Mesenteric fat pad (tissue), 1 donor: ENCODE measurements around the gene TRAPPC14. TPM values are rescaled to one million over a fixed set of nuclear protein-coding genes. Genes with fewer than 3 reads are reported as not detected.
"Not testable (repeated sequence)": the region's sequence is repeated elsewhere in the genome, so short reads cannot be mapped to it uniquely, and the experiment has no call there.

Experiments
- DNase-seq: peaks from one replicate; pipeline ENCODE4 v3.0.0-alpha.2; 2020; ENCODE audit warnings: low spot score
- long read RNA-seq: library from polyadenylated mRNA; unstranded; transcript quantifications from one replicate; pipeline ENCODE4 v2.0.0, GENCODE V29; 2020
- total RNA-seq: library from RNA; stranded (reverse); fragmentation: NEBNext Ultra II Directional; extraction: Animal tissue kit (Norgen Biotek cat#: 25700); gene quantifications from one replicate; pipeline ENCODE4 v1.2.1, GENCODE V29; 2021
- donor health status: DM: yes; HTN: yes; CAD: no.

The TRAPPC14 gene, protein sequence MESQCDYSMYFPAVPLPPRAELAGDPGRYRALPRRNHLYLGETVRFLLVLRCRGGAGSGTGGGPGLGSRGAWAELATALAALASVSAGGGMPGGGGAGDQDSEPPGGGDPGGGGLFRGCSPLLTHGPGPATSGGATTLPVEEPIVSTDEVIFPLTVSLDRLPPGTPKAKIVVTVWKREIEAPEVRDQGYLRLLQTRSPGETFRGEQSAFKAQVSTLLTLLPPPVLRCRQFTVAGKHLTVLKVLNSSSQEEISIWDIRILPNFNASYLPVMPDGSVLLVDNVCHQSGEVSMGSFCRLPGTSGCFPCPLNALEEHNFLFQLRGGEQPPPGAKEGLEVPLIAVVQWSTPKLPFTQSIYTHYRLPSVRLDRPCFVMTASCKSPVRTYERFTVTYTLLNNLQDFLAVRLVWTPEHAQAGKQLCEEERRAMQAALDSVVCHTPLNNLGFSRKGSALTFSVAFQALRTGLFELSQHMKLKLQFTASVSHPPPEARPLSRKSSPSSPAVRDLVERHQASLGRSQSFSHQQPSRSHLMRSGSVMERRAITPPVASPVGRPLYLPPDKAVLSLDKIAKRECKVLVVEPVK
- 22.5 TPM for total RNA-seq
- long read RNA-seq, partial matches to known transcripts, result 3 of 12 reads
- long read RNA-seq, other reads (novel, unspliced or antisense), result 6 of 12 reads

DNA sequence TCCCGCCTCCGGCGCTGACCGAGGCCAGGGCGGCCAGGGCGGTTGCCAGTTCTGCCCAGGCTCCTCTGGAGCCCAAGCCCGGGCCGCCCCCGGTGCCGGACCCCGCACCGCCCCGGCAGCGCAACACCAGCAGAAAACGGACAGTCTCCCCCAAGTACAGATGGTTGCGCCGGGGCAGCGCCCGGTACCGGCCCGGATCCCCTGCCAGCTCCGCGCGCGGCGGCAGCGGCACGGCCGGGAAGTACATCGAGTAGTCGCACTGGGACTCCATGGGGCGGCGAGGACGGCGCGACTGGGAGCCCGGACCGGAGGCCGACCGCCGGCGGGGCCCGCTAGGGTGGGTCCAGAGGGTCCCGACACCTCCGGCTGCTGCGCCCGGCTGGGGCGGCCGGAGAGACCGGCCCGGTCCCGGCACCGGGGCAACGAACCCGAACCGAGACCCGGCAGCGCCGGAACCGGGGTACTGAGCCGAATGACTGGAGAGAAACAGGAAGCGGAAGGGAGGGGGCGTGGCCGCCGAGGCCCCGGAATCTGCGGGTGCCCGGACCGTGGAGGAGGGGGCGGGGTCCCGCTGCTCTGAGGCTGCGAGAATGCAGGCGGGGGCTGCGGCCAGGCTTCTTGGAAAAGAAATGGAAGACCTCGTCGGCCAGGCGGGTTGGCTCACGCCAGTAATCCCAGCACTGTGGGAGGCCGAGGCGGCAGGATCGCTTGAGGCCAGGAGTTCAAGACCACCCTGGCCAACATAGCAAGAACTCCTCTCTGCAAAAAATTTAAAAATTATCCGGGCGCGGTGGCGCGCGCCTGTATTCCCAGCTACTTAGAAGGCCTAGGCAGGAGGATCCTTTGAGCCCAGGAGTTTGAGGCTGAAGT, at the start of gene TRAPPC14:
TSS of gene TRAPPC14 (minus strand) at position 495 of the 870 bp plus-strand sequence. CDS start at position 271, 224 bp downstream.
- DNase-seq, result peak; percentile 97

DNA sequence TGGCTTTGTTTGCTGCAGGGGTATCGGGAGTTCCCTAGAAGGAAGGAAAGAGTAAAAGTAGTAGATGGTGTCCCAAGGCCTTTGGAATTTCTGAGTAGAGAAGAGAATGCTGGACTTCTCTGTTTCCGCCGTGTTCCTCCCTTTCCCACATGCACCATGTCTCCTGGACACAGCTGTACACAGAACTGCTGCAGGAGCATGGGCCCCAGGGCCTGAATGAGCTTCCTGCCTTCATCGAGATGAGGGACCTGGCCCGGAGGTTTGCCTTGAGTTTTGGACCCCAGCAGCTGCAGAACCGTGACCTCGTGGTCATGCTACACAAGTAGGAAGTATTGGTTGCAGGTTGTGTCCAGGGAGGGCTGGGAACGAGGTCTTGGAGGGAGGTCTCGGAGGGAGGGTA, 45.9 kb upstream of the TRAPPC14 start:
- DNase-seq, result no peak

DNA sequence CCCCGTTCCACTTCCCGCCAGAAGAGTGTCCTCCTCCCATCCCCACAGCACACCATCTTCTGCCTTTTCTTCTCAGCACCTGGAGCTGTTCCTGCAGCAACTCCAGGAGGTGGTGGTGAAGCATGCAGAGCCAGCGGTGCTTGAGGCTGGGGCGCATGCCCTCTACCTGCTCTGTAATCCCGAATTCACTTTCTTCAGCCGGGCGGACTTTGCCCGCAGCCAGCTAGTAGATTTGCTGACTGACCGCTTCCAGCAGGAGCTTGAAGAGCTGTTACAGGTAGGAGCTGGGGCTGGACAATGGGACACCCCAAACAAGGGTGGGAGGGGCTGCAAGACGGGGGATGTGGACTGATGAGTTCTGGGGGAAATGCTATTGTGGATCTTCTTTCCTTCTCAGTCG, 42.2 kb upstream of the TRAPPC14 start:
- DNase-seq, result no peak

DNA sequence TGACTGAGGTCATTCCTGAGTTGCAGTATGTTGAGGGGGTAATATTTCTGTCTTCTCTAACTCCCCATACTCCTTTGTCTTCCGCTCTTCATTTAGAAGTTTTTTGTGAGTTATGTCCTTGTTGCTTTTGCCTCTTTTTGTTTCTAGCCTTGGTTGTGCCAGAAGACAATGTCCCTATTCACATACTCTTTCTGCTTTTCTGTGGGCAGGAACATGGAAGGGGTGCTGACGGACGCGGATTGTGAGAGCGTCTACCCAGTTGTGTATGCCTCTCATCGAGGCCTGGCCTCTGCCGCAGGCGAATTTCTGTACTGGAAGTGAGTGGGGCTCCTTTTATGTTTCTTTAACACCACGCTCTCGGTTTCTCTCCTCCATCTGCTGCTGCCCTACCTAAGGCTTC, 39.7 kb upstream of the TRAPPC14 start:
- no peak for DNase-seq

DNA sequence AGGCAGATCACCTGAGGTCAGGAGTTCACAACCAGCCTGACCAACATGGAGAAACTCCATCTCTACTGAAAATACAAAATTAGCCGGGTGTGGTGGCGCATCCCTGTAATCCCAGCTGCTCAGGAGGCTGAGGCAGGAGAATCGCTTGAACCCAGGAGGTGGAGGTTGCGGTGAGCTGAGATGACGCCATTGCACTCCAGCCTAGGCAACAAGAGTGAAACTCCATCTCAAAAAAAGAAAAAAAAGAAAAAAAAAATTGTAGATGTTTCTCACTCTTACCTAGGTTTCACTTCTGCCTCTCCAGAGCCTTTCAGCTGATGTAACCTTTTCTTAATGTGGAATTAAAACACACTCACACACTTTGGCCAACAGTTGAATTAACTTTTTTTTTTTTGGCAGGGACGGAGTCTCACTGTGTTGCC, 37.4 kb upstream of the TRAPPC14 start:
- DNase-seq, result not testable (repeated sequence)

DNA sequence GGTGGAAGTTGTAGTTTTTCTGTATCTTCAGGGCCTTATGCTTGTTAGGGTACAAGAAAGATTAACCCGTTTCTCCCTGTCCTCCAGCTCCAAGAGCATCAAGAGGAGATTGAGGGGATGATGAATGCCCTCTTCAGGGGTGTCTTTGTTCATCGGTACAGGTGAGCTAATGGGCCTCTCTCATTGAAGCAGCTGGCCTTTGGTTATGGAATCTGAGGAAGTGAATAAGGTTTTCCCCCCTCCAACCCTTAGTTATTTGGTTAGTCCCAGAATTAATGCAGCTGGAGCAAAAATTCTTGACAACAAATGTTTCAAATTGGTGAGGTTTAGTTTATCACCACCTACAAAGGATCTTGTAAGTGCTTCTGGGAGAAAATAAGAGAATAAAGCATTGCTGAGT, 36.7 kb upstream of the TRAPPC14 start:
- DNase-seq, result no peak

DNA sequence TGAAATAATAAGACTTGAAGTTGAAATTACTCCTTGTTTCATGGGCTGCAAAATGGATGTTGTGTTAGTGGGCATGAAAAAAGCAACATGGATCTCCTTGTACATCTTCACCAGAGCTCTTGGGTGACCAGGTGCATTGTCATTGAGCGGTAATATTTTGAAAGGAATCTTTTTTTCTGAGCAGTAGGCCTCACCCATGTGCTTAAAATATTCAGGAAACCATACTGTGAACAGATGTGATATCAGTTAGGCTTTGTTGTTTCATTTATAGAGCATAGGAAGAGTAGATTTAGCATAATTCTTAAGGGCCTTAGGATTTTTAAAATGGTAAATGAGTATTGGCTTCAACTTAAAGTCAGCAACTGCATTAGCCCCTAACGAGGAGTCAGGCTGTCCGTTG, 34.4 kb upstream of the TRAPPC14 start:
- no peak for DNase-seq

DNA sequence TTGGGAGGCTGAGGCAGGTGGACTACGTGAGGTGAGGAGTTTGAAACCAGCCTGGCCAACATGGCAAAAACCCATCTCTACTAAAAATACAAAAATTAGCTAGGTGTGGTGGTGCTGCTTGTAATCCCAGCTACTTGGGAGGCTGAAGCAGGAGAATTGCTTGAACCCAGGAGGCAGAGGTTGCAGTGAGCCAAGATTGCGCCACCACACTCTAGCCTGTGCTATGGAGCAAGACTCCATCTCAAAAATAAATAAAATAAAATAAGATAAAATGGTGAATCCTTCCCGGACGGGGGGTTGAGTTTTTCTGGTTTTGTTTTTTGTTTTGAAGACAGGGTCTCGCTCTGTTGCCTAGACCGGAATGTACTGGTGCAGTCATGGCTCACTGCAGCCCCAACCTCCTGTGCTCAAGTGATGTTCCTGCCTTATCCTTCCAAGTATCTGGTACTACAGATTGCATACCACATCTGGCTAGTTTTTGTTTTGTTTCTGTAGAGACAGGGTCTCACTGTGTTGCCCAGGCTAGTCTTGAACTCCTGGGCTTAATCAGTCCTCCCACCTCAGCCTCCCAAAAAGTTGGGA, 33.8 kb upstream of the TRAPPC14 start:
- DNase-seq, result not testable (repeated sequence)

DNA sequence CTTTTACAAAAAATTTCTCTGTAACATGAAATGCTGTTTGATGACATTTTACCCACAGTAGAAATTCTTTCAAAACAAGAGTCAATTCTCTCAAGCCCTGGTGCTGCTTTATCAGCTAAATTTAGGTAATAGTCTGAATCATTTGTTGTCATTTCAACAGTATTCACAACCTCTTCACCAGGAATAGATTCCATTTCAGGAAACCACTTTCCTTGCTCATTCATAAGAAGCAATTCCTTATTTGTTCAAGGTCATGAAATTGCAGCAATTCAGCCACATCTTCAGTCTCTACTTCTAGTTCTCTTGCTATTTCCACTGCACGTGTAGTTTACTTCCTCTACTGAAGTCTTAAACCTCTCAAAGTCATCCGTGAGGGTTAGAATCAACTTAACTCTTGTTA, 33.3 kb upstream of the TRAPPC14 start:
- DNase-seq, result no peak

DNA sequence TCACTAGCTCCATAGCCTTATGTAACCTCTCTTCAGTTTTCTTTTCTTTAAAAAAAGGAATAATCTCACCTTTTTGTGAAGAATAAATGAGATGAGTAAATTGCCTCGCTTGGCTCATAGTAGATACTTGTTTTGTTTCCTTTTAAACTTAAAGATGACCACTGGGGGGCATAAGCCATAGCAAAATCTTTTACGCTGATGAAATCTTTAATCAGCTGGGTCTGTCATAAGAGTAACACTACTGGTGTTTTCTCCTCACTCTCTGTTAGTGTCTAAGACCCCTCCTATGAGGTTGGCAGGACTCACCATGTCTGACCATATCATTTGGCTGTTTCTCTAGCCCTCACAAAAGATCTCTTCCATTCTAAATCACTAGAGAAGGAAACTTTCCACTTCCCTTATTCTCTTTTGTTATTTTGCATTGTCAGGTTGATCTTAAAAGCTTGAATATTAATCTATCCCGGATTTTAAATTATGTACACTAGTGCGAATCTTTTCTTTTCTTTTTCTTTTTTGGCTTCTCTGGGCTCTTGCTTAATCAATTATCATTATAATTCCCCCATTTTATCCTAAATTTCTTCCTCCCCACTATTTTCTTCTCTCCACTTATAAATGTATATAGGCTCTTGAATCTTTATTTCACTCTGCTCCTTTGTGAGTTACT, 31.7 kb upstream of the TRAPPC14 start:
- DNase-seq, result no peak

DNA sequence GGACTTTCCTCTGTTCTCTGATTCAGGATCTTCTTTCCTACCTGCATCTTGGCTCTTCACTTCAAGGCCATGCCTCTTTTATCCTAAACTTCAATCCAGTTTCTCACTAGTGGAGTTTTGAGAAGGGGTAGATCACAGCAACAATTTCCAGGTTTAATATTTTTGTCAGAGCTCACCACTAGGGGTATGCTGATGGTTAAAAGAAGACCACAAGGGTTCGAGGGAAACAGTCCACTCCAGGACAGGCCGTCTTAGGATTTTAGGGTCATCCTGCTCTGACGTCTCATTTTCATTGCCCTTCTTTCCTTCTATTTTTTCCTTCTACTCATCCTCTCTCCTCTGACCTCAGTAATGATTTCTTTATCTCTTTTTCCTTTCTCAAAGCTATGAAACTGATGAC, 30.5 kb upstream of the TRAPPC14 start:
- no peak for DNase-seq

DNA sequence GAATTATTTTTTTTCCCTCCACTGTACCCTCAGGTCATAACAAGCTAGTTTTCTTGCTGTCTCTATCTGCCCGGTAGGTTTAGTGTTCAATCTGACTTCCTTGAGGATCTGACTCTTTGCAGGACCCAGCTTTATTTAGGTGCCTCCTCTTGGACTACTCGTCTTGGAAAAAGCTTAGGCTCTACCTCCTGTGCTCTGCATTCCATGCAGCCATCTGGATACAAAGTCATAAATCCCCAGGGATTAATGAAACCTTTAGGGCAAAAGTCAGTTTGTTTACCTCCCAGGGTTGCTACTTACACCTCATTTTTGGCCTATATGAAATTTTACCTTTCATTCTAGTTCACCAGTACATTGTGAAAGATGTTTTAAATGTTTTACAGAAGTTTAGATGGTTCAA, 27.2 kb upstream of the TRAPPC14 start:
- no peak for DNase-seq

DNA sequence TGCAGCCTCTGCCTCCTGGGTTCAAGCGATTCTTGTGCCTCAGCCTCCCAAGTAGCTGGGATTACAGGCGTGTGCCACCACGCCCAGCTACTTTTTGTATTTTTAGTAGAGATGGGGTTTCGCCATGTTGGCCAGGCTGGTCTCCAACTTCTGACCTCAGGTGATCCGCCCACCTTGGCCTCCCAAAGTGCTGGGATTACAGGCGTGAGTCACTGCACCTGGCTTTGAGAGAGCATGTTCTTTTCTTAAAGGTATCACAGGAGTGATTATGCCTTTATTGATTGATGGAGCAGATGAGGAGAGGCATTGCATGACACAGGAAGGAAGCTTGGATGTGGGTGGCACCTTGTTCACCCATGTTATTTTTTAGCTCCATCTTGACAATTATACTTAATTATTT, 24.6 kb upstream of the TRAPPC14 start:
- peak; percentile 14 for DNase-seq

DNA sequence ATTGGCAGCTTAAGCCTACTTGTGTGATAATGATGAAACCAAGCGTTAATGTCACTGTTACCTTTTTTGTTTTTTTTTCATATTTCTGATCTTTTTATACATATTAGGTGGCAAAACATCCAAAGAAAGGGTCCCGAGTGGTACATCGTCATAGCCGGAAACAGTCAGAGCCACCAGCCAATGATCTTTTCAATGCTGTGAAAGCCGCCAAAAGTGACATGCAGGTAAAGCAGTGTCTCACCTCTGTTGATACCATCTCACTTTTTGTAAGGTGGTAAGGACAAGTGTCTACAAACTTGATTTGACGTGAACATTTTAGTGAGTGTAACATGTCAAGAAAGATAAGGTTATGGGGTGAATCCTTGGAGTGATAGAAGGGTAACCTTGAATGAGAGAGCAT, 24.1 kb upstream of the TRAPPC14 start:
- not testable (repeated sequence) for DNase-seq

DNA sequence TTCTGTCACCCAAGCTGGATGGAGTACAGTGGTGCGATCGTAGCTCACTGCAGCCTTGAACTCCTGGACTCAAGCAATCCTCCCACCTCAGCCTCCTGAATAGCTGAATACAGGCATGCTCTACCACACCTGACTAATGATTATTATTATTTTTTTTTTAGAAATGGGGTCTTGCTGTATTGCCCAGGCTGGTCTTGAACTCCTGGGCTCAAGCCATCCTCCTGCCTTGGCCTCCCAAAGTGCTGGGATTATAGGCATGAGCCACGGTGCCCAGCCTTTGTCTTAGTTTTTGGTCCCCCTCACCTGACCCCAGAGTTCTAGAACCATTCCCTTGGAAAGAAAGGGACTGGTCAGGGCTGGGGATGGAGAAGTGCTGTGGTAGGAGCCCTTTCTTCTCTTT, 21.6 kb upstream of the TRAPPC14 start:
- DNase-seq, result not testable (repeated sequence)

DNA sequence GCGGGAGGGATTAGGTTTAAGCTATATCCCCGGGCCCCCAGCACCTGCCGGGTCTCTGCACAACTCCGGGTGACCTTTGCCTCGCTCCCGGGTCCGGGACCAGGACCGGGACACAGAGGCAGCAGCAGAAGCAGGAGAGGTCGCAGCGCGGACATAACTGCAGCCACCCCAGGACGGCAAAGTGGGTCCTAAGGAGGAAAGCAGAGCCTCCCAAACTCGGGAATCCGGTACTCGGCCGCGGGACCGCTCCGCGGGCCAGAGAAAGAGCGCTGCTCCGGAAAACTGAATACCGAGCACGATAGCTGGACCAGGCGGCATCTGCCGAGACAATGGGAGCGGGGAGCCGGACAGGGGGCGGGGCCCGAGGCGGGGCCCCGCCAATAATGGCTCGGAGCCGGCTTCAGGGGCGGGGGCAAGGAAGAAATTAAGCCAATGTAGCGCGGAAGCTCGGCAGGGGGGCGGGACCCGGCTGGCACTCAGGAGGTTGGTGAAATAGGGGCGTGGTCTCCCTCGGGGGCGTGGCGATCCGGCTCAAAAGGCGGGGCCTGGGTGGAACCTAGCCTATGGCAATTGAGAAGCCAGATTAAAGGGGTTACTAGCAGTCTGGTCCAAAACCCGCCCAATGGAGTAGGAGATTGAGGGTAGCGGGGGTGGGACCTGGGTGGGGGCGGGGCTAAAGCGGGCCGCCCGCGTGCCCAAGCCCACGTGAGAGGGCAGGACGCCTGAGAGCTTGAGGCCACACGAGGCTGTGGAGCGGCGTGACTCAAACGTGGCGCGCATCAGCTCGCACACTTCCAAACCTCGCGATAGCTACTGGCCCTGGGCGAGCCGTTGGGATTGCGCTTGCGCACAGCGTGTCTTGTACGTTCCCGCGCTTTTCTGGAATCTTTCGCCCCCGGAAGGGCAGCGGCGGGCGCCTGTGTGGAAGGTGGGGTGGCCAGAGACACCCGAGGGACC, 18.8 kb upstream of the TRAPPC14 start, which contains the start of the genes GPC2 and STAG3:
TSS of gene GPC2 (minus strand) at position 337 of the 957 bp plus-strand sequence. CDS start at position 155, 182 bp downstream.
TSS of gene STAG3 (plus strand) at position 874 of the 957 bp plus-strand sequence. CDS start 2,639 bp downstream, outside the sequence.
- DNase-seq, result peak; percentile 98

DNA sequence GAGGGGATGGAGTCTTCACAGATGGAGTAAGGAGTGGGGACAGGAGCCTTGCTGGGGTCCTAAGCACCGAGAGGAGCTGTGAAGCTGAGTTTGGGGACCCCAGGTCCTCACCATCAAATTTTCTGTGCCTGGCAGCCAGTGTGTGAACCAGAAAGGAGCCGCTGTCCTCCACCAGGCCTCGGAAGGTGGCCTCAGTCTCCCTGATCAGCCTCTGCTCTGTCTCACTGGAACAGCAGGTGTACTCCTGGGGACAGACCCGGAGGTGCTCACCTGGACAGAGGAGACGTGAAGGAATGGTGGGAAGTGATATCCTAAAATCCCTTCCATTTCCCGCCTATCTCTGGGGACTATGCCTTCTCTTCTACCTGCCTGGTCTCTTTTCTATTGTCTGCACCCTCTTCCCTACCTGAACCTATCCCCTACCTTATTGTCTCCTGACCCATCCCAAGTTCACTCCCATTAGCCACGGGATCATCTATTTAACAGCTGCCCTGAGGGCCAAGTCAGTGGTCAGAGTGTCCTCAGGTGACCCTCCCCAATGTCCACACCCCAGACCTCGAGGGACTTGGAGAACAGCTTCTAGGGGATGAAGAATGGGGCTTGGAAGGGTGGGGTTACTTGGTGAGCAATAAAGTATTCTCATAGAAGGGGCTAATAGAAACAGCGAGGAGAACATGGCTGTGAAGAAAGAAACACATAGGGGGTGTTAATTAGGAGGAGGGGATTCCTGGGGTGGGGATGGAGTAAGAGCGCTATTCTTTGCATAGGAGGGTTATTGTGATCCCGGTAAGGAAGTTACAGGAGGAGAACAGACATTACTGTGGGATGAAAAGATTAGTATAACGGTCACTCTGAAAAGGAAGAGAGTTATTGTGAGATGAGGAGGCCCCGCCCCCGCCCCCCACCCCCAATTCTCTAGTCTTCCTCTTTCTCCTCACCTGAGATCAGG, 17.8 kb upstream of the TRAPPC14 start:
- DNase-seq, result peak; percentile 69

DNA sequence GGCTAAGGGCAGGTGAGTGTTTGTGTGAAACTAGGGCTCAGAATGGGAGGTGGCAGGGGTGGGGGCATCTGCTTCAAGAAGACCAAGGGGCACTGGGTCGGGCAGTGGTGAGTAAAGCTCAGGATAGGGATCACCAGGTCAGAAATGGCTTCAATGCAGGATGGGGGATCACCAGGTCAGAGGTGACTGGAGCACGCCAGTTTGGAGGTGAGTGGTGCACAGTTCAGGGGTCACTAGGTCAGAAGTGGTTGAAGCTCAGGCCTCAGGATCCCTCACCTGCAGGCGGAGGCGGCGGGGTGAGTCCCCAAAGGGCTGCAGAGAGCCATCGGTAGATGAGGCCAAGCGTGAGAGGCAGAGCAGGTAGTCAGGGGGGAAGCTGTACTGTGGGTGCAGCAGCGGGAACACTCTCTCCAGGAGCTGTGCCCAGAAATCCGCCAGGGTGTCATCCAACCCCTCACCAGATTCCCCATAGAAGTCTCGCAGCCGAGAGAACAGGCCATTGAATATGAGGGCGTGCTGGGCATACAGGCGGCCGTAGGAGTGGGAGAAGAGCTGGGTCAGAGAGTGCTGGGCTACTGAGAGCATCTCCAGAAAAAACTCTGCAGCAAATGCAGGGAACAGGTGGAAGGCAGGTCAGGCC, 16.9 kb upstream of the TRAPPC14 start:
- DNase-seq, result peak; percentile 76
